GM12878 (cell line): Measurements from ENCODE around the gene PARK7. TPM values are rescaled to one million over a fixed set of nuclear protein-coding genes. Genes with fewer than 3 reads are reported as not detected.

Experiments used
- BRCA1 ChIP-seq: IDR thresholded peaks from 2 replicates; pipeline ENCODE4 v1.6.1; 2011; ENCODE audit warnings: low read depth, low read length, improper control_type of control experiment
- CBX3 ChIP-seq: fragments of 200-600 bp; sonication (generic); IDR thresholded peaks from 2 replicates; pipeline ENCODE4 v1.6.1; 2016; ENCODE audit warnings: low read depth, borderline replicate concordance
- CREB1 ChIP-seq: IDR thresholded peaks from 2 replicates; pipeline ENCODE4 v1.6.1; 2012; ENCODE audit warnings: low read depth, mild to moderate bottlenecking, inconsistent platforms
- FOXK2 ChIP-seq: fragments of 450-650 bp; IDR thresholded peaks from 2 replicates; pipeline ENCODE4 v1.6.1; 2017; ENCODE audit warnings: mild to moderate bottlenecking, moderate library complexity
- IRF5 ChIP-seq: fragments of 450-650 bp; IDR thresholded peaks from 2 replicates; pipeline ENCODE4 v1.6.1; 2017; ENCODE audit warnings: borderline replicate concordance
- KAT2A ChIP-seq: conservative IDR thresholded peaks from 2 replicates; pipeline ENCODE4 v1.6.1; 2011; ENCODE audit warnings: low read depth, low read length; ENCODE audit not compliant: control insufficient read depth
- KDM1A ChIP-seq: fragments of 200-600 bp; sonication (generic); IDR thresholded peaks from 2 replicates; pipeline ENCODE4 v1.6.1; 2016; ENCODE audit warnings: borderline replicate concordance
- MYB ChIP-seq: fragments of 150-350 bp; IDR thresholded peaks from 2 replicates; pipeline ENCODE4 v1.6.1; 2014; ENCODE audit warnings: mild to moderate bottlenecking, low read depth, low read length, borderline replicate concordance
- NFYA ChIP-seq: IDR thresholded peaks from 2 replicates; pipeline ENCODE4 v1.6.1; 2011; ENCODE audit warnings: low read depth, mild to moderate bottlenecking, low read length, improper control_type of control experiment, borderline replicate concordance
- NR2C1 ChIP-seq: fragments of 450-650 bp; IDR thresholded peaks from 2 replicates; pipeline ENCODE4 v1.6.1; 2017; ENCODE audit warnings: antibody characterized with exemption, mild to moderate bottlenecking, moderate library complexity
- RUNX3 ChIP-seq: IDR thresholded peaks from 2 replicates; pipeline ENCODE4 v1.6.1; 2012; ENCODE audit warnings: low read length, inconsistent platforms
- SP1 ChIP-seq: IDR thresholded peaks from one replicate; pipeline ENCODE4 v1.6.1; 2011; ENCODE audit warnings: low read depth, low read length
- SREBF1 ChIP-seq: IDR thresholded peaks from 2 replicates; pipeline ENCODE4 v1.6.1; 2012; ENCODE audit warnings: mild to moderate bottlenecking, low read length
- TARDBP ChIP-seq: IDR thresholded peaks from 2 replicates; pipeline ENCODE4 v1.6.1; 2016; ENCODE audit warnings: borderline replicate concordance
- polyA plus RNA-seq, 11 experiments: library from polyadenylated mRNA; depleted of rRNA in 4 of 11; unstranded in 6 of 11; stranded (reverse) in 5 of 11; fragments of >200 nt; fragmentation: Nextera tagmentation in 4 of 11; fragmentation: Illumina TruSeq in 1 of 11; extraction: Ambion mirVana in 4 of 11; extraction: Trizol in 1 of 11; gene quantifications; 1 replicate in 1 of 11; 2 replicates in 10 of 11; pipeline versions ENCODE4 v1.2.1 to v1.2.3, GENCODE V29; 2011 to 2016; ENCODE audit warnings: inconsistent platforms in 2 of 11, missing spikeins in 2 of 11, low read depth in 1 of 11
- total RNA-seq, 4 experiments: library from RNA; depleted of rRNA in 3 of 4; stranded (reverse); fragments of >200 nt in 3 of 4; fragmentation: Illumina TruSeq in 1 of 4; extraction: Trizol in 1 of 4; gene quantifications; 2 replicates each; pipeline versions ENCODE4 v1.2.1 to v1.2.3, GENCODE V29; 2013 to 2021
- TF ChIP-seq, protein P1 (sequence below): fragments of 450-650 bp; IDR thresholded peaks from 2 replicates; pipeline ENCODE4 v1.6.1; 2017; ENCODE audit warnings: antibody characterized with exemption, mild to moderate bottlenecking, moderate library complexity
- TF ChIP-seq, protein P2 (sequence below): IDR thresholded peaks from 2 replicates; pipeline ENCODE4 v1.6.1; 2012; ENCODE audit warnings: low read length, inconsistent platforms
- TF ChIP-seq, protein P3 (sequence below): fragments of 450-650 bp; IDR thresholded peaks from 2 replicates; pipeline ENCODE4 v1.6.1; 2017; ENCODE audit warnings: mild to moderate bottlenecking, moderate library complexity

Gene PARK7
- total and polyA plus RNA-seq, 10 of the 15 experiments (the other 5 are each of a cell fraction or from before 2014, with no cell fraction given), result 267 to 1,056 (median 495) TPM

DNA sequence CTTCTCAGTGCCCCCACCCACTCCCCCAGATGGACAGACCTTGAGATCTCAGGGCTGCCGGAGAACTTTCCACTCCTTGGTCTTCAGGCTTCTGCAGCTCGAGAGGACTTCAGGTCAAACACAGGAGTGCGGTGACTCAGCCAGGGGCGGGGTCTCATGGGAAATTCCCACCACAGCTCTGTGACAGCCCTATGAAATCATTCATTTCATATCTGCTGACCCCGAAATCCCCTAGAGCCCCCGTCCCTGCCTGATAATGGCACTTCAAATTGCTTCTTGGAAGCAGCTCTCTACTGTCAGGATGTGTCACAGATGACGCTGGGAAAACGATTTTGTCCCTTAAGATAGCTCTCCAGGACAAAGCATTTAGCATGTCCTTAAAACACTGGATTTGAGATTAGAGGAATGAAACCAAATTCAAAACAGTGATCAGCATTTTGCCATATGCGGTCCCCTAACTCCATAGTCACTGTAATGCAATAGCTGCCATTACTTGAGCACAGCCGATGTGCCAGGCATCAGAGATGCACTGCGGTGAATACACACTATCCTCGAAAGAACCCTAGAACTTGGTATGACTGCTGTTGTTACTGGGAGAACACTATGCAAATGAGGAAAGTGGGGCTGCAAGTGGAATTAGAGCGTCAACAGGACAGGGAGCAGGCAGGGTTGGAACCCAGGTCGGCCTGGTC, 20.6 kb upstream of the PARK7 start, which contains the start of gene TNFRSF9 (continued):
- TF ChIP-seq, protein P1, sequence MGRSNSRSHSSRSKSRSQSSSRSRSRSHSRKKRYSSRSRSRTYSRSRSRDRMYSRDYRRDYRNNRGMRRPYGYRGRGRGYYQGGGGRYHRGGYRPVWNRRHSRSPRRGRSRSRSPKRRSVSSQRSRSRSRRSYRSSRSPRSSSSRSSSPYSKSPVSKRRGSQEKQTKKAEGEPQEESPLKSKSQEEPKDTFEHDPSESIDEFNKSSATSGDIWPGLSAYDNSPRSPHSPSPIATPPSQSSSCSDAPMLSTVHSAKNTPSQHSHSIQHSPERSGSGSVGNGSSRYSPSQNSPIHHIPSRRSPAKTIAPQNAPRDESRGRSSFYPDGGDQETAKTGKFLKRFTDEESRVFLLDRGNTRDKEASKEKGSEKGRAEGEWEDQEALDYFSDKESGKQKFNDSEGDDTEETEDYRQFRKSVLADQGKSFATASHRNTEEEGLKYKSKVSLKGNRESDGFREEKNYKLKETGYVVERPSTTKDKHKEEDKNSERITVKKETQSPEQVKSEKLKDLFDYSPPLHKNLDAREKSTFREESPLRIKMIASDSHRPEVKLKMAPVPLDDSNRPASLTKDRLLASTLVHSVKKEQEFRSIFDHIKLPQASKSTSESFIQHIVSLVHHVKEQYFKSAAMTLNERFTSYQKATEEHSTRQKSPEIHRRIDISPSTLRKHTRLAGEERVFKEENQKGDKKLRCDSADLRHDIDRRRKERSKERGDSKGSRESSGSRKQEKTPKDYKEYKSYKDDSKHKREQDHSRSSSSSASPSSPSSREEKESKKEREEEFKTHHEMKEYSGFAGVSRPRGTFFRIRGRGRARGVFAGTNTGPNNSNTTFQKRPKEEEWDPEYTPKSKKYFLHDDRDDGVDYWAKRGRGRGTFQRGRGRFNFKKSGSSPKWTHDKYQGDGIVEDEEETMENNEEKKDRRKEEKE, result no peak
- TF ChIP-seq SREBF1 (no peak), NFYA (no peak), NR2C1 (0 out of 2 replicates have a peak, but pooled peaks have one; percentile 18), CREB1 (no peak), MYB (no peak), IRF5 (no peak), CBX3 (no peak), SP1 (no peak), FOXK2 (no peak), BRCA1 (no peak), KAT2A (no peak), RUNX3 (peak; percentile 41; the same call in 1 of the 2 replicates), KDM1A (no peak), TARDBP (no peak)
- TF ChIP-seq, protein P2, sequence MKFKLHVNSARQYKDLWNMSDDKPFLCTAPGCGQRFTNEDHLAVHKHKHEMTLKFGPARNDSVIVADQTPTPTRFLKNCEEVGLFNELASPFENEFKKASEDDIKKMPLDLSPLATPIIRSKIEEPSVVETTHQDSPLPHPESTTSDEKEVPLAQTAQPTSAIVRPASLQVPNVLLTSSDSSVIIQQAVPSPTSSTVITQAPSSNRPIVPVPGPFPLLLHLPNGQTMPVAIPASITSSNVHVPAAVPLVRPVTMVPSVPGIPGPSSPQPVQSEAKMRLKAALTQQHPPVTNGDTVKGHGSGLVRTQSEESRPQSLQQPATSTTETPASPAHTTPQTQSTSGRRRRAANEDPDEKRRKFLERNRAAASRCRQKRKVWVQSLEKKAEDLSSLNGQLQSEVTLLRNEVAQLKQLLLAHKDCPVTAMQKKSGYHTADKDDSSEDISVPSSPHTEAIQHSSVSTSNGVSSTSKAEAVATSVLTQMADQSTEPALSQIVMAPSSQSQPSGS, result no peak
- TF ChIP-seq, protein P3, sequence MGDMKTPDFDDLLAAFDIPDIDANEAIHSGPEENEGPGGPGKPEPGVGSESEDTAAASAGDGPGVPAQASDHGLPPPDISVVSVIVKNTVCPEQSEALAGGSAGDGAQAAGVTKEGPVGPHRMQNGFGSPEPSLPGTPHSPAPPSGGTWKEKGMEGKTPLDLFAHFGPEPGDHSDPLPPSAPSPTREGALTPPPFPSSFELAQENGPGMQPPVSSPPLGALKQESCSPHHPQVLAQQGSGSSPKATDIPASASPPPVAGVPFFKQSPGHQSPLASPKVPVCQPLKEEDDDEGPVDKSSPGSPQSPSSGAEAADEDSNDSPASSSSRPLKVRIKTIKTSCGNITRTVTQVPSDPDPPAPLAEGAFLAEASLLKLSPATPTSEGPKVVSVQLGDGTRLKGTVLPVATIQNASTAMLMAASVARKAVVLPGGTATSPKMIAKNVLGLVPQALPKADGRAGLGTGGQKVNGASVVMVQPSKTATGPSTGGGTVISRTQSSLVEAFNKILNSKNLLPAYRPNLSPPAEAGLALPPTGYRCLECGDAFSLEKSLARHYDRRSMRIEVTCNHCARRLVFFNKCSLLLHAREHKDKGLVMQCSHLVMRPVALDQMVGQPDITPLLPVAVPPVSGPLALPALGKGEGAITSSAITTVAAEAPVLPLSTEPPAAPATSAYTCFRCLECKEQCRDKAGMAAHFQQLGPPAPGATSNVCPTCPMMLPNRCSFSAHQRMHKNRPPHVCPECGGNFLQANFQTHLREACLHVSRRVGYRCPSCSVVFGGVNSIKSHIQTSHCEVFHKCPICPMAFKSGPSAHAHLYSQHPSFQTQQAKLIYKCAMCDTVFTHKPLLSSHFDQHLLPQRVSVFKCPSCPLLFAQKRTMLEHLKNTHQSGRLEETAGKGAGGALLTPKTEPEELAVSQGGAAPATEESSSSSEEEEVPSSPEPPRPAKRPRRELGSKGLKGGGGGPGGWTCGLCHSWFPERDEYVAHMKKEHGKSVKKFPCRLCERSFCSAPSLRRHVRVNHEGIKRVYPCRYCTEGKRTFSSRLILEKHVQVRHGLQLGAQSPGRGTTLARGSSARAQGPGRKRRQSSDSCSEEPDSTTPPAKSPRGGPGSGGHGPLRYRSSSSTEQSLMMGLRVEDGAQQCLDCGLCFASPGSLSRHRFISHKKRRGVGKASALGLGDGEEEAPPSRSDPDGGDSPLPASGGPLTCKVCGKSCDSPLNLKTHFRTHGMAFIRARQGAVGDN, result no peak
